GM12892 (cell line): ENCODE measurements around the gene CACNG8.

Experiments
- POLR2A ChIP-seq: IDR thresholded peaks from 2 replicates; pipeline ENCODE4 v1.6.1; 2011; ENCODE audit warnings: low read depth, low read length, control low read depth
- POLR2AphosphoS5 ChIP-seq: IDR thresholded peaks from 2 replicates; pipeline ENCODE4 v1.6.1; 2011; ENCODE audit warnings: low read depth, low read length, control low read depth

GRCh38 chr19:53945998-53946397, 16.7 kb upstream of the CACNG8 start:
- TF ChIP-seq POLR2A: no peak
- no peak for TF ChIP-seq POLR2AphosphoS5
